NCI-H2029 (cell line): ENCODE results near the gene CBX8.

Source experiments
- DNase-seq: peaks from one replicate; lab custom pipeline; 2025; lab: John Stamatoyannopoulos, UW

Gene CBX8

GRCh38 chr17:79792984-79793923 lies 3.6 kb downstream of the CBX8 start:
- DNase-seq, result no peak

DNA sequence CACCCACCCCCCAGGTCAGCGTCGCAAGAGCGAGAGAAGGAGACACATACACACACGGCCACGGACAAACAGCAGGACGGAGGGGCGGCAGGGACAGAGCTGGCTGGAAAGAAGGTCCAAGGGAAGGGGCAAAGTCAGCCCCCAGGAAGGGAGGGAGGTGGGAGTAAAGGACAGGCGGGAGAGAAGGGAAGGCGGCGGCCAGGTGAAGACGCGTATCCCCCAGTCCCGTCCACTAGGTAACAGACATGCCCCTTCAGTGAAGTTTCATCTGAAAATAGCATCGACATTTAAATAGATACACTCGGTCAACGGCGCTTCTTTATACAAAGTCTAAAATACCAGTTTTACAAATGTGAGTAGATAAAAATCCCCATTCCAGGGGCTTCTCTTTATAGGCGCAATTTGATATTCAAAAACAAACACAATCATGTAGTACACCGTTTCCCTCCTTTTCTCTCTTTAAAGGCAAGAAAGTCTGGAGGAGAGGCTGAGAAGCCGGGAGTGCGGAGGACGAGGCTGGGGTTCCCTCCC lies 4.5 kb downstream of the CBX8 start:
- DNase-seq, result no peak

DNA sequence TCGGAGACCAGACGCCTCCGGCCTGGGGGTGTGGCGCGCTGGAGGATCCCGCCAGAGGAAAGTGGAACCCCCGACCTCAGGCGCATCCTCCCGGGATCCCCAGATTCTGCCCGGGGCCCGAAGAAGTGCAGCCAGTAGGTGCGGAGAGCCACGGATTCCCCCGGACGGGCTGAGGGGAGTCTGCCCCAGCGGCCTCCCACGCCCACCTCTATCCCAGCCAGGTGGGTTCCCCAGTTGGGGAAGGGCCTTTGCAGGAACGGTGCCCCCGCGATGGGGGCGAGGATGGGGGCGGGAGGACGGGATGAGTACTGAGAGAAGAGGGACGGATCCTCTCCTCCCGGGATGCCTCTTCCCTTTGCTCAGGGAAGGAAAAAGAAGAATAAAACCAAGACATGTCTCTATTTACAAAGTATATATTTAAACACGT lies 5.1 kb downstream of the CBX8 start:
- no peak for DNase-seq

DNA sequence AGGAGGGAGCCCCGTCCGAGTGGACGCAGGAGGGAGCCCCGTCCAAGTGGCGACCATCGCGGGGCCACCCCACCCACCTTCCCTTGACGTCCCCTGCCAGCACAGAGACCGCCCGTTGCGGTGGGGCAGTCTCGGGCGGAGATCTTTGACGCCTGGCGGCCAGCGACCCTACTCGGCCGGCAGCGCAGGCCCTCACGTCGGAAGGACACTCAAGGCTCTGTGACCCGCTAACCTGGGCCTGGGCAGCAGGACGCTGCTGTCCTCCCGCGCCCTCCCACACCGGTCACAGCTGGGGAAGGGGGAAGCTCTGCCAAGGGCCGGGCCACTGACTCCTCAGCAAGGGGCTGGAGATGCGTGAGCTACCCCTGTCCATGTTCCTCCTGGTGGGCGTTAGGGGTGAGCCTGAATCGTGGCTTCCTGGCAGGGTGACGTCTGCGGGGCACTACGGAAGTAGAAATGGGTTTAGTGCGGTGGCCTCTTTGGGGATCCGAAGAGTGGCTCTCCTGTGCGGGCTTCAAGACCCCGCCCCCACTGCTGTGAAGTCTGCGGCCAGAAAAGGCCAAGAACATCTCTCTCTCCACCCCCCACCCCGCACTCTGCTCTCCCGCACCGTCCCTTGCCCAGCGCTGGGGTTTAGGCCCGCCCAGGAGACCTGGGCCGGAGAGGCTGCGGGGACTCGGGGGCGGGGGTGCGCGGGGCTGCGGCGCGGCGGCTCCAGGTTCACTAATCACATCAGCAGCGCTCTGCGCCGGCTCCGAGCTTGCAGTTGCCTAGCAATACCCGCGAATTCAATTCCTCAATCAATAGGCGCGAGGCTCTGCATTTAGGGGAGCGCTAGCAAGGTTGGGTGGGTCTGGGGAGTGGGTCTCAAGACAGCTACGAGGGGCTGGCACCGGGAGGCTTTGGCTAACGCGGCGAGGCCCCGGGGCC lies 5.8 kb downstream of the CBX8 start:
- DNase-seq, result no peak

GRCh38 chr17:79789943-79790804 lies 6.7 kb downstream of the CBX8 start:
- no peak for DNase-seq

- no peak for DNase-seq
These were observed 7.6 kb downstream of the CBX8 start for GRCh38 chr17:79788989-79789942.

DNA sequence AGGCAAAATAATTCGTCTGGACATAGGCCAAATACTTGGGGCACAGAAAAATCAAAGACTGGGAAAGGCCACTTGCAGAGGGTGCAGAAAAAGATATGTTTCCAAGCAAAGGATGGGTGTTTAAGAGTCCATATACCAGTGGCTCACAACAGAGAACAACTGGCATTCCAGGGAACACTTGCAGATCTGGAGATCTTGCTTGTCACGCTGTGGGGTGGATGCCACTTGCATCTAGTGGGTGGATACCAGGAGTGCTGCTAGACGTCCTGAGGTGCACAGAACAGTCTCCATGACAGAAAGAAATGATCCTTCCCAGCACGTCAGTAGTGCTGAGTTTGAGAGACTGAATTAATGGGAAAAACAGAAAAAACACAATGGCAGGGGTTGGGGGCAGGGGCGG lies 8.4 kb downstream of the CBX8 start:
- DNase-seq, result no peak

DNA sequence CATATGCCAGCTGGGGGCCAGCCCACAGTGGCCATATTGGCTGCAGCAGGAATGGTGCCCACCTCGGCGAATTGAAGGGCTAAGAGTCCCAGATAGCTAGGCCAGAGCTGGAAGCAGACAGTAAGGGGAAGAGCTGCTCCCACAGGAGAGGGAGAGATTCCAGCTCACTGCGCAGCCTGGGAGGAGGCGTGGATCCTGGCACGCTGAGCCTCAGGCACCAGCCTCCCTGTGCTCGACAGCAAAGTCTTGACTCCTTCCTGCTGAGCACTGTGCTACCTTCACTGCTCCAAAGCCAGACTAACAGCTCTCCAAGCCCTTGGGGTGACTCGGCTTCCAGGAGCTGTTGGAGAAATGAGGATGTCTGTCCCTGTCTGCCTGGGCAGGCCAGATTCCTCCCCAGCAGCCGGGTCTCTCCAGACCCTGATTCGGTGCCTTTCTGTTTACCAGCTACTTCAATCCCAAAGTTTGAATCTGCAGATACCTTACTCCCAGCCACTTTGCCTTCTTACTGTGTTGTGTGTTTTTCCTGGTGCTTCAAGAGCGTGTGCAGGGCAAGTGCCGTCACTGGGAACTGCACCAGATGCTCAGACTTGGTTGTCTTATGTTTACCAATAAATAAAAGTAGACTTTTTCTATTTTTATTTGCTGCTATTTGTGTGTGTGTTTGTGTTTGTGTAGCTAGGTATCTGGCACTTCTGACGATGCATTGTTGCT lies 9.8 kb downstream of the CBX8 start:
- DNase-seq, result no peak

DNA sequence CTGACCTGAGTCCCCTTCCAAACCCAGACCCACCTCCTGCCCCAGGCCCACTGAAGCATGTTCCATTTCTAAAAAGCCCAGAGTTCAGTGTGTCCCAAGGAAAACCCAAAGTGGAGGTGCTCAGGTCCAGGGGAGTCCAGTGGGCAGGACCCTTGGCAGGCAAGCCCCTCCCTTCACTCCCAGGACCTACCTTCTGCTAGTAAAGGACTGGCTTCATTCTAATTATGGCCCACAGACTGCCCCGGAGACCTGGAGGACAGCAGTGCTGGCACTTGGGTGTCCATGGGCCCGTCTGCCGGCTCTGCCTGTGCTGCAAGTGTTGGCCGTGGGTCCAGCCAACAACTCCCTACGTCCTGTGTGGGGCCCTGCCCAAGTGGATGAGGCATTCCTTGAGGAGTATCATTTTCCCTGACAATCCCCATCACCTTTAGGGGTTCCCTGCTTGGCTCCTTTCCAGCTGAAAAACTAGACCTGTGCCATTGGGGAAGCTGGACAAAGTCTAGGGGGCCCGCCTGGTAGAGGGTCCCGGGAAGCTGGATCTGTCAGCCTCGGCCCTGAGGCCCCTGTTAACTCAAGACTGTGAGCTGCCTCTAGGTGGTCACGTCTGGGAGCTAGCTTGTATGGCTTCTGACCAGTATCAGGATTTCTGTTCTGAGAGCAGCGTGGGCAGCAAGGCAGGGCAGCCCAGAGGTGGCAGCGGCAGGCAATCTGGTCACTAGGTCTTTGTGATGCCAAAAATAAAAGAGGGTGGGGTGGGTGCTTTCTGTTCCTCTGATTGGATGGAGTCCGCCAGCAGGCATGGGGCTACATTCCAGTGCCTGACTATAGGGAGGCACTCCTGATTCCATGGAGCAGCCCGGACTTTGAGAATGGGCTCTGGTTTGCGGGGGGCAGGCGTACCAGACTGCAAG lies 10.7 kb downstream of the CBX8 start:
- DNase-seq, result no peak

DNA sequence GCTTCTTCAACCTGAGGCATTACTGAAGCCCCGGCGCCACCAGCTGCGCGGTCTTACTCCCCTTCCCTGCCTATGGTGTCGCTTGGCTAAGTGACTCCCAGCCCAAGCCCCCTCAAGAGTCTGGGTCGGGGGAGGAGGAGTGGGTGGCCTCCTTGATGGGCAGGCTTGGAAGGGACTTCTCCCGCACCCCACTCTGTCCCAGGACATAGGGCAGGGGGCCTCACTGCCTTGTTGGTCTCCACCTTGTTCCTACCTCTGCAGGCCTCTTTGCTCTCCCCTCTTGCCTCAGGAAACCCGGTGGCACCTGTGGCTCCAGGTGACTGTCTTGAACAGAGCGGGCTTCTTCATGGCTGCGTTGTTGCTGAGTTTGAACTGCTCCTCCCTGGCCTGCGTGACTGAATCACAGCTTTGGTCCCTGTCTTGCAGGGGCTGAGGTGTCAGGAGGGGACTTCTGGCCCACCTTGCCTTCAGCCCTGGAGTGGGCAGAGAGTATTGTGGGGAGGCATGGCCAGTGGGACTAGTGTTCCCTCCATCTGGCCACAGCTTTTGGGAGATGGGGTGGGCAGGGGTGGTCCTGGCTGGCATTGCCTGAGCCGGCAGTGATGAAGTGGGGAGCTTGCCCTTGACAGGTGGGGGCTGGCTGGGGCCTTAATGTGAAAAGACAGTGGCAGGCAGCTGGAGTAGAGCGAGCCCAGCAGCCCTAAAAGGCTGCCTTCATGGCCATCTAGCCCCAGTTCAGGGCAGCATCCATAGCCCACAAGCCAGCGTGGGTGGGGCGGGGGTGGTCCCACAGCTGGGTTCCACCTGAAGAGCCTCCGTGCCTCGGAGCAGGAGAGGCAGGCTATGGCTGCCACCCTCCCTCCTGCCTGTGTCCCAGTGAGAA lies 11.6 kb downstream of the CBX8 start:
- no peak for DNase-seq

DNA sequence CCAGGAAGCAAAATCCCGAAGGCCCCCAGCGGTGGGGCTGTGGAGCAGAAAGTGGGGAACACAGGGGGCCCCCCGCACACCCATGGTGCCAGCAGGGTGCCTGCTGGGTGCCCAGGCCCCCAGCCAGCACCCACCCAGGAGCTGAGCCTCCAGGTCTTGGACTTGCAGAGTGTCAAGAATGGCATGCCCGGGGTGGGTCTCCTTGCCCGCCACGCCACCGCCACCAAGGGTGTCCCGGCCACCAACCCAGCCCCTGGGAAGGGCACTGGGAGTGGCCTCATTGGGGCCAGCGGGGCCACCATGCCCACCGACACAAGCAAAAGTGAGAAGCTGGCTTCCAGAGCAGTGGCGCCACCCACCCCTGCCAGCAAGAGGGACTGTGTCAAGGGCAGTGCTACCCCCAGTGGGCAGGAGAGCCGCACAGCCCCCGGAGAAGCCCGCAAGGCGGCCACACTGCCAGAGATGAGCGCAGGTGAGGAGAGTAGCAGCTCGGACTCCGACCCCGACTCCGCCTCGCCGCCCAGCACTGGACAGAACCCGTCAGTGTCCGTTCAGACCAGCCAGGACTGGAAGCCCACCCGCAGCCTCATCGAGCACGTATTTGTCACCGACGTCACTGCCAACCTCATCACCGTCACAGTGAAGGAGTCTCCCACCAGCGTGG lies 12.4 kb downstream of the CBX8 start:
- DNase-seq, result no peak

DNA sequence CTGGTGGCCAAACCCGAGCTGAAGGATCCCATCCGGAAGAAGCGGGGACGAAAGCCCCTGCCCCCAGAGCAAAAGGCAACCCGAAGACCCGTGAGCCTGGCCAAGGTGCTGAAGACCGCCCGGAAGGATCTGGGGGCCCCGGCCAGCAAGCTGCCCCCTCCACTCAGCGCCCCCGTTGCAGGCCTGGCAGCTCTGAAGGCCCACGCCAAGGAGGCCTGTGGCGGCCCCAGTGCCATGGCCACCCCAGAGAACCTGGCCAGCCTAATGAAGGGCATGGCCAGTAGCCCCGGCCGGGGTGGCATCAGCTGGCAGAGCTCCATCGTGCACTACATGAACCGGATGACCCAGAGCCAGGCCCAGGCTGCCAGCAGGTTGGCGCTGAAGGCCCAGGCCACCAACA lies 13.0 kb downstream of the CBX8 start:
- DNase-seq, result no peak

- no peak for DNase-seq
These were observed 14.9 kb downstream of the CBX8 start for GRCh38 chr17:79781736-79782575.

DNA sequence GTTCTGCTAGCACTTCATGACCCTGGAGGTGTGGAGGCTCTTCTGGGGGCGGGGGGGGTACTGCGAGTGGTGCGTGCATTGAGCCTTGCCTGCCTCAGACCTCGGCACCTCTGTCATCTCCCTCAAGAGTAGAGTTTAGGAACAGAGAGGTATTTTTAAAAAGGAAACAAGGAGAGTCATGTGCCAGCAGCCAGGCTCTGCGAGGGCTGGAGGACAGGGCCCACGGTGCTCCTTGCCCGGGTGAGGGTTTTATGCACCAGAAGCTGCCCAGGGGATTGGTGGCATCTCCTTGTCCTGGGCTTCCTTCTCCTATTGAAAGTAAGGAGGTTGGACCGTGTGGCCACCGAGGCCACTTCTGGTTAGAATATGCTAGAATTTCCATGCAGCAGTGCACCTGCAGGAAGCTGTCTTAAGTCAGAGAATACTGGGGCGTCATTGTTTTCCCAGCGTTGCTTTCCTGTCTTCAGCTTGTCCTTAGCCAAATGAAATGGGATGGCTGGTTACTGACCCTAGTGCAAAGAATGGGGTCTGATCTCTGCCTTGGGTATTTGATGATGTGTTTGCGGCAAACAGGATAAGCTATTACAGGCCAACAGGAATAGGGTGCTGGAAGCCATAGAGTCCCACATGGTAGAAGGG lies 15.7 kb downstream of the CBX8 start:
- DNase-seq, result no peak

- no peak for DNase-seq
These were observed 17.1 kb downstream of the CBX8 start for GRCh38 chr17:79779661-79780365.
